ENCODE measurements around the gene CTNND2. TPM values are rescaled to one million over a fixed set of nuclear protein-coding genes. Genes with fewer than 3 reads are reported as not detected.

CTNND2 gene
- total and polyA plus RNA-seq, 4 donors = 0.03 to 1.0 (median 0.27) TPM

DNA sequence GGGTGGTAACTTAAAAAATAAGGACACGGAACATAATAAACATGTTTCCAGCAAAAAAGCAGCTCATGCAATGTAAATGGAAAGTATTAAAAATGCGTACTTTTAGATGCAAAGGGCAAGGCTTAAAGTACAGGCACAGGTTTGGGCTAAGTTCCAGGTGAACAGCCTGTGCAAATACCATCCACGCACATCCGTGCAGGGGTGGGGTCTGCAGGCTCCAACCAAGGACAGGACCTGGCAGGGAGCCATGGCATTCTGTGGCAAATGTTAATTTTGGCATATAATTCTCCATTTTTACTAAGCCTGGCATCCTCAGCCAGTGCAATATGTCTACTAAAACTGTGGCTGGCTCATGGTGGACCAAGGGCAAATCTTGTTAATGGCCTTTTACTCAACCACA is 777.4 kb downstream of the CTNND2 start:
- WGBS, 2 donors = 56 to 58% methylated on average over 4 of the region's 4 CpGs
- no peak for DNase-seq
- ATAC-seq (ENCODE audit: low FRiP score) = no peak
- no peak overlapping the region for H3K4me3 ChIP-seq (ENCODE audit: low read length in 2 of 2)
- no peaks in the 10 kb centered on the region for H3K36me3 ChIP-seq (ENCODE audit: control insufficient read depth in 1 of 2, insufficient read depth in 2 of 2, low read length in 1 of 2)
- H3K27me3 ChIP-seq (ENCODE audit: control insufficient read depth in 1 of 2, insufficient read depth in 2 of 2, low read length in 1 of 2) = no peaks in the 10 kb centered on the region
- no peaks in the 10 kb centered on the region for H3K4me1 ChIP-seq (ENCODE audit: control insufficient read depth in 1 of 2, insufficient read depth in 2 of 2, low read length in 2 of 2)
- H3K9me3 ChIP-seq (ENCODE audit: control insufficient read depth, low read length) = no peaks in the 10 kb centered on the region
- intact Hi-C loops (cut with DNase I) = no loop called here
- no peak overlapping the region for H3K27ac ChIP-seq (ENCODE audit: low read depth in 1 of 2, low read length in 2 of 2)

DNA sequence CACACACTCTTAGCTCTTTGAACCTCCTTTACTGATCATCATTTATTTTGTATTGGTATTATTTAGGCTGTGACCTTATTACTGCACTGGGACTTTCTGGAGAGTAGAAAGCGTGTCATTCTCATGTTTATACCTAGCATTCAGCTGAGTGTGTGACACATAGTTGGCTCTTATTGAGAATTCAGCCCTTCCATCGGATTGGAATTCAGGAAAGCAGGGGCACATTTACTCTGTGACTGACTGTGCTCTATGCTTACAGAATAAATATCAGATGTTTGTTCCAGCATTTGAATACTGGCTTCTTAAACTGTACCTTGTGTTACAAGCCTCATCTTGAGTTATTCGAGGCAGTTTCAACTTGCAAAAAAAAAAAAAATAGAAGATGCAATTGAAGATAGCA is 782.4 kb downstream of the CTNND2 start:
- no peaks in the 10 kb centered on the region for H3K4me1 ChIP-seq (ENCODE audit: control insufficient read depth in 1 of 2, insufficient read depth in 2 of 2, low read length in 2 of 2)
- intact Hi-C loops (cut with DNase I) = no loop called here
- no peak overlapping the region for H3K4me3 ChIP-seq (ENCODE audit: low read length in 2 of 2)
- no peak overlapping the region for H3K27ac ChIP-seq (ENCODE audit: low read depth in 1 of 2, low read length in 2 of 2)
- ATAC-seq (ENCODE audit: low FRiP score) (no peak), DNase-seq (no peak)
- no peaks in the 10 kb centered on the region for H3K9me3 ChIP-seq (ENCODE audit: control insufficient read depth, low read length)
- WGBS, 2 donors = 26 to 38% methylated on average over 3 of the region's 3 CpGs
- H3K27me3 ChIP-seq (ENCODE audit: control insufficient read depth in 1 of 2, insufficient read depth in 2 of 2, low read length in 1 of 2) = no peaks in the 10 kb centered on the region
- no peaks in the 10 kb centered on the region for H3K36me3 ChIP-seq (ENCODE audit: control insufficient read depth in 1 of 2, insufficient read depth in 2 of 2, low read length in 1 of 2)

DNA sequence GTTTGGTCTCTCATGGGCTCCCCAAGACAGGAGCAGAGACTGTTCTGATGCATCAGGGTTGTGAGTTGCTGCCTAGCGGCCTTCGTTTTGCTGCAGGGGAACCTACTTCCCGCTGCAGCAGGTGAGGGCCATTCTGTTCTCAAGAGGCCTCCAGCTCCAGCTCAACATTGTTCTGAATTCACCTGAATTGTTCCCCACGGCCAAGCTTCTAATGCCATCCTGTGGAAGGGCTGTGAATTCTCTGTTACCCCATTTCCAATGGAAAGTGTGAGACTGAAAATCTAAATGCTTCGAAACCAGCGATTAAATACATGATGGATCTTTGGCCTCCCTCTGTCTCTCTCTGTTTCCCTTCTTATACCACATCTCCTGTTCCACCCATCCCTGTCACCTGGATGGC is 794.1 kb downstream of the CTNND2 start:
- intact Hi-C loops (cut with DNase I) = no loop called here
- WGBS, 2 donors = 84 to 88% methylated on average over 6 of the region's 6 CpGs
- Histone ChIP-seq H3K27me3 (ENCODE audit: control insufficient read depth in 1 of 2, insufficient read depth in 2 of 2, low read length in 1 of 2) (no peaks in the 10 kb centered on the region), H3K4me1 (ENCODE audit: control insufficient read depth in 1 of 2, insufficient read depth in 2 of 2, low read length in 2 of 2) (no peaks in the 10 kb centered on the region), H3K36me3 (ENCODE audit: control insufficient read depth in 1 of 2, insufficient read depth in 2 of 2, low read length in 1 of 2) (no peaks in the 10 kb centered on the region), H3K9me3 (ENCODE audit: control insufficient read depth, low read length) (peaks cover 2% of the 10 kb centered on the region), H3K27ac (ENCODE audit: low read depth in 1 of 2, low read length in 2 of 2) (no peak overlapping the region), H3K4me3 (ENCODE audit: low read length in 2 of 2) (no peak overlapping the region)
- DNase-seq = no peak
- no peak for ATAC-seq (ENCODE audit: low FRiP score)

DNA sequence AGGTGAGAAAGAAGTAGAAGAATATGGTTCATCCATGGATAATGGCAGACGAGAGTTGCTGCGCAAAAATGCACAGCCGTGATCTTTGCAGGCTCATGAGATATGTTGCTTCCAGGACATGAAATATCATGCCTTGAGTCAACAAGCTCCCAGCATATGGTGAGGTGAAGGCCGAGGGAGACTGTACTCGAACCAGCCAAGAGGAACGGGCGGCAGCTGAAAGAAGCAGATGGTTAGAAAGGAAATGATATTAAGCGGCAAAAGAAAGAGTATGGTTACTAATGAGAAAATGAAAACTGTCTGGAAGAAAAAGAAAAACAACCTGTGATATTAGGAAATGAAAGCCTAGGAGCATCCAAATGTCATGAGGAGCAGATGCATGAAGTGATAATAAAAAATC is 798.5 kb downstream of the CTNND2 start:
- no peaks in the 10 kb centered on the region for H3K9me3 ChIP-seq (ENCODE audit: control insufficient read depth, low read length)
- intact Hi-C loops (cut with DNase I) = no loop called here
- no peaks in the 10 kb centered on the region for H3K4me1 ChIP-seq (ENCODE audit: control insufficient read depth in 1 of 2, insufficient read depth in 2 of 2, low read length in 2 of 2)
- no peak for DNase-seq
- ATAC-seq (ENCODE audit: low FRiP score) = no peak
- H3K36me3 ChIP-seq (ENCODE audit: control insufficient read depth in 1 of 2, insufficient read depth in 2 of 2, low read length in 1 of 2) = no peaks in the 10 kb centered on the region
- WGBS, 2 donors = 81 to 84% methylated on average over 8 of the region's 8 CpGs
- H3K4me3 ChIP-seq (ENCODE audit: low read length in 2 of 2) = no peak overlapping the region
- no peak overlapping the region for H3K27ac ChIP-seq (ENCODE audit: low read depth in 1 of 2, low read length in 2 of 2)
- H3K27me3 ChIP-seq (ENCODE audit: control insufficient read depth in 1 of 2, insufficient read depth in 2 of 2, low read length in 1 of 2) = no peaks in the 10 kb centered on the region

DNA sequence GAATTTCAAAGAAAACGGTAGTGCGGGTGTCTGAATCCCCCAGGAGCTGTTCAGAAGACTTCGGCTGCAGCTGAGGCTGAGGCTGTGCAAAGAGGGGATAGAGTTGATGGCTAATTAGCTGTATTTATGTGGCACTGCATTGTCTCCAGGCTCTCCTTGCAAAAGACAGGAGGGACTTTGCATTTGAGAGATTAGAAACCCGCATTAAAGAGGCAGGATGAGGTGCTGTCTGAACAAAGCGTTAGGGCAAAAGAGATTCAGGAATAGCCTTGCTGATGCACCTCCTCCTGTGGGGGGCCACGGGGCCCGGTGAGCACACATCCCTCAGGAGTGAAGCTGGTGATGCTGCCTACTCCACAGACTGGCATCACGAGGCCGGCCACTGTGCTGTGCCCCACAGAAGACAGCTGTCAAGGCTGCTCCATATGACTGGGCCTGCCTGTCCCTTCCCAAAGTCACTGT is 799.6 kb downstream of the CTNND2 start:
- Histone ChIP-seq H3K9me3 (ENCODE audit: control insufficient read depth, low read length) (no peaks in the 10 kb centered on the region), H3K36me3 (ENCODE audit: control insufficient read depth in 1 of 2, insufficient read depth in 2 of 2, low read length in 1 of 2) (no peaks in the 10 kb centered on the region), H3K4me1 (ENCODE audit: control insufficient read depth in 1 of 2, insufficient read depth in 2 of 2, low read length in 2 of 2) (no peaks in the 10 kb centered on the region), H3K27me3 (ENCODE audit: control insufficient read depth in 1 of 2, insufficient read depth in 2 of 2, low read length in 1 of 2) (no peaks in the 10 kb centered on the region), H3K27ac (ENCODE audit: low read depth in 1 of 2, low read length in 2 of 2) (no peak overlapping the region), H3K4me3 (ENCODE audit: low read length in 2 of 2) (no peak overlapping the region)
- DNase-seq (no peak), ATAC-seq (ENCODE audit: low FRiP score) (peak; percentile 54)
- intact Hi-C loops (cut with DNase I) = no loop called here
- 61 to 67% methylated on average over 9 of the region's 9 CpGs for WGBS, 2 donors

DNA sequence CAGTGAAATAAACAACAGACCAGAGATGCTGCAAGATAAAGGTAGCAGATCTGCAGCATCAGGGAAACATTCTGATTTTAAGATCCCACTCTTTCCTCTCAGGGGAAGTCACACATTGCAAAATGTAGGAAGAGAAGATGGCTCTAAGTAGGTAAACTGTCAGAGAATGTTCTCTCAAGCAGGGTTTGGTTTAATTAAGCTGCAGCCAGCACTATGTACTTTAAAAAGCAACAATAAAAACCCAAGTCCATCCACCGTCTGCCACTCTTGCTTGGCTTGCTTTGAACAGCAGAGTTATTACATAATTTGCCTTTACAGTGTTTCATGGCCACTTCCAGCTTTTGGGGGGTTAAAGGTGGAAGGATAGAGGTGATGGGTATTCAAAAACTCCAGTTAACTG is 800.0 kb downstream of the CTNND2 start:
- 29 to 34% methylated on average over 1 of the region's 1 CpG for WGBS, 2 donors
- Histone ChIP-seq H3K36me3 (ENCODE audit: control insufficient read depth in 1 of 2, insufficient read depth in 2 of 2, low read length in 1 of 2) (no peaks in the 10 kb centered on the region), H3K27me3 (ENCODE audit: control insufficient read depth in 1 of 2, insufficient read depth in 2 of 2, low read length in 1 of 2) (no peaks in the 10 kb centered on the region), H3K4me3 (ENCODE audit: low read length in 2 of 2) (no peak overlapping the region), H3K27ac (ENCODE audit: low read depth in 1 of 2, low read length in 2 of 2) (no peak overlapping the region), H3K4me1 (ENCODE audit: control insufficient read depth in 1 of 2, insufficient read depth in 2 of 2, low read length in 2 of 2) (no peaks in the 10 kb centered on the region), H3K9me3 (ENCODE audit: control insufficient read depth, low read length) (no peaks in the 10 kb centered on the region)
- DNase-seq (no peak), ATAC-seq (ENCODE audit: low FRiP score) (no peak)
- intact Hi-C loops (cut with DNase I) = no loop called here

DNA sequence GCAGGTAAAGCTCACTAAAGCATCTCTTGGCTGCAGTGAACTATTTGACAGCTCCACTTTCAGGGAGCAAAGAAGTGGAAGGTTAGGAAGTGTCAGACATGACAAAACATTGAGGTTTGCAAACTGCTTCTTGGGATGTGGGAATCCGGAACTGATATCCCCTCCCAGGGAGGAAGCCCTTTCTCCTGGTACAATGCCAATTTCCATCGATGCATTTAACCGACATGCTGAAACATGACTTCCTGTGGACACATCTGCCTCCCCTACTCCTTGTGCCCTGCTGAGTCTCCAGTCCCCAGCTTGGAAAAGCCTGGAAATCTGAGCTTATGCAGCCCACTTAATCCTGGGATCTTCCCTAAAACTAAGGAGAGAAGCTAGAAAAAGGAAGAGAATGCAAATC is 820.1 kb downstream of the CTNND2 start:
- Histone ChIP-seq H3K27ac (ENCODE audit: low read depth in 1 of 2, low read length in 2 of 2) (no peak overlapping the region), H3K27me3 (ENCODE audit: control insufficient read depth in 1 of 2, insufficient read depth in 2 of 2, low read length in 1 of 2) (no peaks in the 10 kb centered on the region), H3K4me1 (ENCODE audit: control insufficient read depth in 1 of 2, insufficient read depth in 2 of 2, low read length in 2 of 2) (no peaks in the 10 kb centered on the region), H3K4me3 (ENCODE audit: low read length in 2 of 2) (no peak overlapping the region), H3K9me3 (ENCODE audit: control insufficient read depth, low read length) (peaks cover 5% of the 10 kb centered on the region), H3K36me3 (ENCODE audit: control insufficient read depth in 1 of 2, insufficient read depth in 2 of 2, low read length in 1 of 2) (no peaks in the 10 kb centered on the region)
- ATAC-seq (ENCODE audit: low FRiP score) (no peak), DNase-seq (no peak)
- intact Hi-C loops (cut with DNase I) = no loop called here
- WGBS, 2 donors = 41 to 47% methylated on average over 3 of the region's 3 CpGs

DNA sequence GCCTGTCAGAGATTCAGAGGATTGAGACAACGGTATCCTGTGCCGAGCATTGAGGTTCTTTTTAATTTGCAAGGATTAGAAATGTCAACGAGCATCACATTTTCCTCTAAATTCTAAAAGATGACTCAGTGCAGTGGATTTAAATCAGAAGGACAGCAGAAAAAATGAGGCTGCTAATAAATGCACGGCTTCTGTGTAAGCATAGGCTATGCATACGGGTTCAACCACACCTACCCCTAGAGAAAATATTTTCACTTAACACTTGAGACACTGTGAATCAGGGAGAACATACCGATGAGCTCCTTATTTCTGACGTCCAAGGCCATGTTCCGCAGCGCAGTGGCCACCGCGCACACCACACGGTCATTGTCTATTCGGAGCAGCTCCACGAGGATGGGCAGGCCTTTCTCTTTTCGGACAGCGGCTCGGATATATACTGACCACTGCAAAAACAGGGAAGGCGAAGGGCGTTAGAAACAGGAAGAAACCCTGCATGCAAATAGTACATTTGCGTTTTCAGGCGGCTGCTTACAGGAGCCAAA is 821.8 kb downstream of the CTNND2 start:
- Histone ChIP-seq H3K9me3 (ENCODE audit: control insufficient read depth, low read length) (peaks cover 4% of the 10 kb centered on the region), H3K4me3 (ENCODE audit: low read length in 2 of 2) (no peak overlapping the region), H3K36me3 (ENCODE audit: control insufficient read depth in 1 of 2, insufficient read depth in 2 of 2, low read length in 1 of 2) (no peaks in the 10 kb centered on the region), H3K4me1 (ENCODE audit: control insufficient read depth in 1 of 2, insufficient read depth in 2 of 2, low read length in 2 of 2) (no peaks in the 10 kb centered on the region), H3K27ac (ENCODE audit: low read depth in 1 of 2, low read length in 2 of 2) (no peak overlapping the region), H3K27me3 (ENCODE audit: control insufficient read depth in 1 of 2, insufficient read depth in 2 of 2, low read length in 1 of 2) (no peaks in the 10 kb centered on the region)
- ATAC-seq (ENCODE audit: low FRiP score) (no peak), DNase-seq (no peak)
- intact Hi-C loops (cut with DNase I) = no loop called here
- 89% methylated on average over 21 of the region's 21 CpGs for WGBS, 2 donors

DNA sequence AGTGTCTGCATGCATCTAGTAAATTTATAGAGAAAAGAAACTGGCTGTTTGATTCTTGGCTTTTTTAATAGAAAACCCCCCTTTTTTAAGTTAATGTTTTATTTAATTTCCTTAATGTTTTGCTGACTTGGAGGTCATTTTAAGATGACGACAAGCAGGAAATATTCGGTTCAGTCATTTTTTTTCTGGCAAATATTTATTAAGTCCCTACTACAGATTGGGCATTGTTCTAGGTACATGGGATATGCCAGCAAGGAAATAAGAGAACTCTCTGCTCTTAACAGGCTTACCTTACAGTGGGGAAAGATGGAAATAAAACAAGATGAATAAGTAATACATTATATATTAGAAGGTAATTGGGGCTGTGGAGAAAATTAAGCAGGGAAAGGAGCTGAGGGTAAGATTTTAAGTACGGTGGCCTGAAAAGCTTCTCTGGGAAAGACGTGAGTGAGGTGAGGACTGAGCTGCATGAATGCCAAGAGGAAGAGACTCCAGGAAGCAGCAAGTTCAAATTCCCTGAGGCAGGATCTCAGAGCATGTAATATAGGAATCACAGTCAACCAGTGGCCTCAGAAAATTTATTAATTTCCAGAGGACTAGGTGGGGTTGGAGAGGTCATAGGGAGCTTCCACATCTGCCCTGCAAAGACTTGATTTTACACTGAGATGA is 827.2 kb downstream of the CTNND2 start:
- intact Hi-C loops (cut with DNase I) = no loop called here
- H3K27me3 ChIP-seq (ENCODE audit: control insufficient read depth in 1 of 2, insufficient read depth in 2 of 2, low read length in 1 of 2) = no peaks in the 10 kb centered on the region
- no peak overlapping the region for H3K27ac ChIP-seq (ENCODE audit: low read depth in 1 of 2, low read length in 2 of 2)
- WGBS, 2 donors = 53% methylated on average over 4 of the region's 4 CpGs
- H3K36me3 ChIP-seq (ENCODE audit: control insufficient read depth in 1 of 2, insufficient read depth in 2 of 2, low read length in 1 of 2) = no peaks in the 10 kb centered on the region
- peaks cover 4% of the 10 kb centered on the region for H3K9me3 ChIP-seq (ENCODE audit: control insufficient read depth, low read length)
- no peak overlapping the region for H3K4me3 ChIP-seq (ENCODE audit: low read length in 2 of 2)
- DNase-seq (no peak), ATAC-seq (ENCODE audit: low FRiP score) (no peak)
- no peaks in the 10 kb centered on the region for H3K4me1 ChIP-seq (ENCODE audit: control insufficient read depth in 1 of 2, insufficient read depth in 2 of 2, low read length in 2 of 2)
